Hippocampal formation (tissue), 2 donors: Measurements from ENCODE around the gene TMEM175.
"Not testable (repeated sequence)": the region's sequence is repeated elsewhere in the genome, so short reads cannot be mapped to it uniquely, and the experiment has no call there.

Source experiments
- DNase-seq, 2 donors: peaks; one replicate each; lab custom pipeline; 2025; lab: John Stamatoyannopoulos, UW

TMEM175 gene

DNA sequence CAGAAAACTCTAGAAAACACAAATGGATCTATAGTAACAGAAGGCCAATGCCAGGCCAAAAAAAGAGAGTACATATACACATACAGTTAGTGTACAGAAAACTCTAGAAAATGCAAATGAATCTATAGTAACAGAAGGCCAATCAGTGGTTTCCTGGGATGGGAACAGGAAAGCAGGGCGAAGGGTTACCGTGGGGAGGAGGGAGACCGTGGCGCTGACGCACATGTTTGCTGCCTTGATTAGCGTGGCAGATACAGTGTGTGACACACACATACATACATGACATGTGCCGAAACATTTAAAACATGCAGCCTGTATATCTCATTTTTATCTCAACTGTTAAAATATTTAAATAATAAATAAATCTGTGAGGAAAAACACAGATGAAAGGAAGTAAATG, 14.8 kb upstream of the TMEM175 start:
- no peak for DNase-seq

DNA sequence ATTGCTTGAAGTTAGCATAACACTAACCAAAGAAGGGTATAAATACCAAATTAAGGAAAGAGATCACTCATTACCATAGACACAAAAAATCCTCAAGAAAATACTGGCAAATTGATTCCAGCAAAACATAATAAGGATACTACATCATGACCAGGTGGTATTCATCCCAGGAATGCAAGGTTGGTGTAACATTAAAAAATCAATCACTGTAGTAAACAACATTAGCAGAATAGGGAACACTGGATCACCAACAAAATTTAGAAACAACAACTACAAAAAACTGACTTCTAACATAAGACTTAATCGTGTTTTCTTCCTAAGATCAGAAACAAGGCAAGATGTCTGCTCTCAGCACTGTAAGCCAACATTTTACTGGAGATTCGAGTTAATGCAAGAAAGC, 14.3 kb upstream of the TMEM175 start:
- DNase-seq = no peak

DNA sequence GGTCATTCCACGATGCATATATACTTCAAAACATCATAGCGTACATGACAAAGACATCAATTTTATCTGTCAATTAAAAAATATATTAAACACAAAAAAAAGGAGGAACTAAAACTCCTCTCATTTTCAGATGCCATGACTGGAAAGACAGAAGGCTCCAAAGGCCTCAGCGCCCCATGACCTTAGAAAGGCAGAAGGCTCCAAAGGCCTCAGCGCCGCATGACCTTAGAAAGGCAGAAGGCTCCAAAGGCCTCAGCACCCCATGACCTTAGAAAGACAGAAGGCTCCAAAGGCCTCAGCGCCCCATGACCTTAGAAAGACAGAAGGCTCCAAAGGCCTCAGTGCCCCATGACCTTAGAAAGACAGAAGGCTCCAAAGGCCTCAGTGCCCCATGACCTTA, 13.7 kb upstream of the TMEM175 start:
- DNase-seq = not testable (repeated sequence)

DNA sequence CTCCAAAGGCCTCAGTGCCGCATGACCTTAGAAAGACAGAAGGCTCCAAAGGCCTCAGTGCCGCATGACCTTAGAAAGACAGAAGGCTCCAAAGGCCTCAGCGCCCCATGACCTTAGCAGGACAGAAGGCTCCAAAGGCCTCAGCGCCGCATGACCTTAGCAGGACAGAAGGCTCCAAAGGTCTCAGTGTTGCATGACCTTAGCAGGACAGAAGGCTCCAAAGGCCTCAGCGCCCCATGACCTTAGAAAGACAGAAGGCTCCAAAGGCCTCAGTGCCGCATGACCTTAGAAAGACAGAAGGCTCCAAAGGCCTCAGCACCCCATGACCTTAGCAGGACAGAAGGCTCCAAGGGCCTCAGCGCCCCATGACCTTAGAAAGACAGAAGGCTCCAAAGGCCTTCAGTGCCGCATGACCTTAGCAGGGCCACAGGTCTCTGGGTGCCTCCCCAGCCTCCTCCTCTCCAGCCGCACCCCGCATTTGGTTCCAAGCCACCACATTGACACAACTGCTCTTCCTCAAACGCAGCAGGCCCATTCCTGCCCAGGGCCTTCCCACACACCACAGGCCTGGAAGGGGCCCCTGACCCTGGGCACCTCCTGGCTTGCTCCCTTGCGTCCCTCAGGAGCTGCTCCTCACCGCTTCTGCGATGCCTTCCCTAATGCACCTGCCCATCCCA, 13.1 kb upstream of the TMEM175 start:
- not testable (repeated sequence) for DNase-seq

DNA sequence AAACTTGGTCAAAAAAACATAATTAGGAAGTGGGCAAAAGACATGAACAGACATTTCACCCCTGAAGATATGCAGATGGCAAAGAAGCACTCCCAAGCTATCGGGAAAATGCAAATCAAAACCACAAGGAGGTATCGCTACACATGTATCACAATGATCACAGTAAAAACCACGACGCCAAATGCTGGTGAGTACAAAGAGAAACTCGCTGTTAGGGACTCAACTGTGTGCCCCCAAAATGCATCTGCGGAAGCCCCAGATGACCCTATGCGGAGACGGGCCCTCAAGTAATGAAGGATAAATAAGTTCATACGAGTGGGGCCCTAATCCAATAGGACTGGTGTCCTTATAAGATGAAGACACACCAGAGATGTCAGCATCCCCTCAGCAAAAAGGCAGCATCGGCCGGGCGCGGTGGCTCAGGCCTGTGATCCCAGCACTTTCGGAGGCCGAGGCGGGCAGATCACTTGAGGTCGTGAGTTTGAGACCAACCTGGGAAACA, 10.4 kb upstream of the TMEM175 start:
- no peak for DNase-seq

DNA sequence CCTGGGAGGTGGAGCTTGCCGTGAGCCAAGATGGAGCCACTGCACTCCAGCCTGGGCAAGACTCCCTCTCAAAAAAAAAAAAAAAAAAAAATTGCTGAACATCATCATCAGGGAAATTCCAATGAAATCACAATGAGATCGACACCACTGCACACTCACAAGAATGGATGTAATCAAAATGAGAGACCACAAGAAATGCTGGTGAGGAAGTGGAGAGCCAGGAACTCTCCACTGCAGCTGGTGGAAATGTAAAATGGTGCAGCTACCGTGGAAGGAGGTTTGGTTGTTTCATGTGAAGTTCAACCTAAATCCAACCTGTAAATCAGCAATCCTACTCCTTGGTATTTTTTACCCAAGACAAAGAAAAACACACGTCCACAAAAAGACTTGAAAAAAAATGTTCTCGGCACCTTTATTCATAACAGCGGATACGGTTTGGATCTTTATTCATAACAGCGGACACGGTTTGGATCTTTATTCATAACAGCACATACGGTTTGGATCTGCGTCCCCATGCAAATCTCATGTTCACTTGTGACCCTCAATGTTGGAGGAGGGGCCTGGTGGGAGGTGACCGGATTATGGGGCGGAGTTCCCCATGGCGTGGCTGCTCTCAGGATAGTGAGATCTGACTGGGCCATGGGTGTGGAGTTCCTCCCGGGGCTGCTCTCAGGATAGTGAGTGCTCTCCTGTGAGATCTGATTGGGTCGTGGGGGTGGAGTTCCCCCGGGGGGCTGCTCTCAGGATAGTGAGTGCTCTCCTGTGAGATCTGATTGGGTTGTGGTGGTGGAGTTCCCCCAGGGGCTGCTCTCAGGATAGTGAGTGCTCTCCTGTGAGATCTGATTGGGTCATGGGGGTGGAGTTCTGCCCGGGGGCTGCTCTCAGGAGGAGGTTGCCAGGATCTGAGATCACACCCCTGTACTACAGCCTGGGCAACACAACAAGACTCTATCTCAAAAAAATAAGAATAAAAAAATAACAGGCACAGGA, 7.9 kb upstream of the TMEM175 start:
- DNase-seq = no peak

DNA sequence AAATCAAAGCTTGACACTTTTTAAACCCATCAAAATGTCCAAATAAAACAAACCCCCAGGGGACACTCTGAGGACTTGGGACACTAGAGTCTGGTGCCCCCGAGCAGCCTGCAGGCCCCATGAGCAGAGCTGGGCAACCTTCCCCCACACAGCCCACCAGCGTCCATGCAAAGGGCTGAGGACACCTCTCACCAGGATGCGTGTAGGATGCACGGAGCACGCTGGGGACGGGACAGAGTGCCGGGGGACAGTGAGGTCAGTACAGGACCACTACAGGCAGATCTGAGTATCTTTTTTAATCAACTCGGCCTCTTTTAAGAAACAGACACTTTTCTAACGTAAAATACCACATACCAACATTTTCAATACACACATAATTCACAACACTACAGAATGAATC, 7.1 kb upstream of the TMEM175 start:
- DNase-seq = no peak

DNA sequence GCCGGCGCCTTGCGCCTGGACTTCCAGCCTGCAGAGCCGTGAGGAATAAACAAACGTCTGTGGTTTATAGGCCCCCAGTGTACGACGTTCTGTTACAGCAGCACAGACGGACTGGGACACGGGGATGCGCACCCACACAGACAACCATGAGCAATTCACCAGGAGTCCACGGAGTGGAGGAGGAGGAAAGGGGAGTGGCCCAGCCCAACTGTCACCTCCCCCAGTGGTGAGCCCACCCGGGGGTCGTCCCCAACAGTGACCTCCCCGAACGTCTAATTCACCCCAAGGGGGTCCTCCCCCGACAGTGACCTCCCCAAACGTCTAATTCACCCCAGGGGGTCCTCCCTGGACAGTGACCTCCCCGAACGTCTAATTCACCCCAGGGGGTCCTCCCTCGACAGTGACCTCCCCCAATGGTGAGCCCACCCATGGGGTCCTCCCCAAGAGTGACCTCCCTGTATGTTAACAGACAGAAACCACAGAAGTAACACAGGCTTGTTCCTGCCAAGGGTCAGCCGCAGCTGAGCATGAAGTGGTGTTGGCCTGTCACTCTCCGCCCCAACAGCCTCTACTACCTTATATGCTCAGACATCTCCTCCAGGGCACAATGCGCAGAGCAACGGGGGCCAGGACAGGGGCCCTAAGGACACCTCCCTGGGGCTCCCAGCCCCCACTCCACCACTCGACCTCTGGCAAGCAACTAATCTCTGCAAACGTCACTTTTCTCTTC, 6.3 kb upstream of the TMEM175 start:
- no peak for DNase-seq

DNA sequence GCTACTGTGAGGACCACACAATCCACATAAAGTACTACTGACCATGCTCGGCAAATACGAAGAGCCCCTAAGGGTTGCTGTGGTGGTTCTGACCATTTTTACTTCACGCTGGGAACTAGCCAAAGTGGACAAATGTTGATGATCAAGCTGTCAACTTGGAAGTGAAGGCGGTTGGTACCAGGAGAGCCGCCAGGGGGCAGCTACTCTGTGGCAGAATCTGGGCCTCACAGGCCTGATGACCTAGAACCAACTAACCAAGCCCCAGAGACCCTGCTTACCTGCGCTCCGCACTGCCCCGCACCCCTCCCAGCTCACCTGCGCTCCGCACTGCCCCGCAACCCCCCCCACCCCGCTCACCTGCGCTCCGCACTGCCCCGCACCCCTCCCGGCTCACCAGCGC, 5.7 kb upstream of the TMEM175 start:
- DNase-seq = no peak

DNA sequence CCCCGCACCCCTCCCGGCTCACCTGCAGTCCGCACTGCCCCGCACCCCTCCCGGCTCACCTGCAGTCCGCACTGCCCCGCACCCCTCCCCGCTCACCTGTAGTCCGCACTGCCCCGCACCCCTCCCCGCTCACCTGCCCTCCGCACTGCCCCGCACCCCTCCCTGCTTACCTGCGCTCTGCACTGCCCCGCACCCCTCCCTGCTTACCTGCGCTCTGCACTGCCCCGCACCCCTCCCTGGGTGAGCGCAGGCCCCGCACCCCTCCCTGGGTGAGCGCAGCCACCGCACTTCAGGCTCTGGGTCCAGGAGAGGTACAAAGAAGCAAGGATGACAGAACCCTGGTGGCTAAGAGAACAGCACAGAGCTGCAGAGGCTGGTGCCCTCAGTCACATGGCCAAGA, 4.7 kb upstream of the TMEM175 start:
- DNase-seq = not testable (repeated sequence)

DNA sequence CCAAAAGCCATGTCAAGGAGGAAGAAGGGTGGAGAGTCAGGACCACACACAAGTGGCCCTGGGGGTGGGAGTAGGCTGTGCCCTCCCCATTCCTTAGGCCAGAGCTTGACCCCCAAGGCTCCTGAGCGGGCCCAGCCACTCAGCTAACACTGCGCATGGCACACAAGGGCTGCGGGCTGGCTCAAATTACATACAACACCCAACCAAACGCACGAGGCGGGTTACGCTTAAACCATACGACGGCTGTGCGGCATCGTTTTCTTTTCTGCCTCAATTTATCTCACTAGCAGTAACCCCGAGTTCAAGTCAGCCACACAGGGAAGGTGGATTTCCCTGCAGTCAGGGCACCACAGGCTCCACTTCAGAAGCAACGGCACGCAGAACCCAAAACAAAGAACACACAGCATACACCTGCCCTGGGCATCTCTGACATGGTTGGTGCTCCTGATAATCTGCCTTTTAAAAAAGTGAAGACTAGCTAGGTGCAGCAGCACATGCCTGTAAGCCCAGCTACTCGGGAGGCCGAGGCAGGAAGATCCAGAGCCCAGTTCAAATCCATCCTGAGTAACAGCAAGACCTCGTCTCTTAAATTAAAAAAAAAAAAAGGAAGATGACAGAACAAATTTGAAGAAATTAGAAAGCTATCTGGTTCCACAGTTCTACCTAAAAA, 3.0 kb upstream of the TMEM175 start:
- DNase-seq = no peak

DNA sequence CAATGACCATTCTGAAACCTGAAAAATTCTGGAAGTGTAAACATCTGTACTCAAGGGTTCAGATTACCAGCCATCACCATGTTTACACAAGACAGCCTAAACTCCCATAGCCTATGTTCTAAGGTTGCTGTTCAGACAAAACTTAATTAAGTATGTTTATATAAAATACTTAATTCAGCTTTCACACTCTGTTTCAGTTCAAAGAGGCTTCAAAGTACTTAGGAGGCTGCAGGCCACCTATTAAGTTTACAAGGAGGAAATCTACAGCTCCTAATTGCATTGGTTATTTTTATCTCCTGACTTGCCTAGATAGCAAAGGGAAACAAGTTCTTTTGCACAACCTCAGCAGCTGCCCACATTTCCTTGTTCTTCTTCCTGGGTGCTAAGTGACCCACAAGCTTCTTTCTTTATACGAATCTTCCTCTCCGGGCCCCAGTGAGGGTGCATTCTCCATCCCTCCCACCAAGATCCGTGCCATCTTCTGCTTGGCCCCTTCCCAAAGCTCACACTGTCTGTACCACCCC, 2.2 kb upstream of the TMEM175 start:
- no peak for DNase-seq

DNA sequence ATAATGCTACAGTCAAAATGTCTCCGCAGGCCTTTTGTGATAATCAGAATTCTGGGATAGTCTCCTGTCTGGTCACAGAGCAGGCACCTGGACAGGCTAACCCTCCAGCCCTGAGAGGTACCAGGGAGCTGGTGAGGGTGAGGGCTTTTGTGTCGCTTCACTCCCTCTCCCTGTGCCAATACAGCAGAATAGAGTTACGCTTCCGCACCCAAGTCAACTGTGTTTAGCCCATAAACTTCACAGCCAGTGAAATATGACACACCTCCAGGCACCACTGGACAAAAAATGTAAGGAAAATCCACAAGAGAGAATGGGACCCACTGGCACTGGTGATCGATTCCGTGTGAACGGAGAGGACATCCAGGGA, 1.4 kb upstream of the TMEM175 start:
- DNase-seq = no peak

DNA sequence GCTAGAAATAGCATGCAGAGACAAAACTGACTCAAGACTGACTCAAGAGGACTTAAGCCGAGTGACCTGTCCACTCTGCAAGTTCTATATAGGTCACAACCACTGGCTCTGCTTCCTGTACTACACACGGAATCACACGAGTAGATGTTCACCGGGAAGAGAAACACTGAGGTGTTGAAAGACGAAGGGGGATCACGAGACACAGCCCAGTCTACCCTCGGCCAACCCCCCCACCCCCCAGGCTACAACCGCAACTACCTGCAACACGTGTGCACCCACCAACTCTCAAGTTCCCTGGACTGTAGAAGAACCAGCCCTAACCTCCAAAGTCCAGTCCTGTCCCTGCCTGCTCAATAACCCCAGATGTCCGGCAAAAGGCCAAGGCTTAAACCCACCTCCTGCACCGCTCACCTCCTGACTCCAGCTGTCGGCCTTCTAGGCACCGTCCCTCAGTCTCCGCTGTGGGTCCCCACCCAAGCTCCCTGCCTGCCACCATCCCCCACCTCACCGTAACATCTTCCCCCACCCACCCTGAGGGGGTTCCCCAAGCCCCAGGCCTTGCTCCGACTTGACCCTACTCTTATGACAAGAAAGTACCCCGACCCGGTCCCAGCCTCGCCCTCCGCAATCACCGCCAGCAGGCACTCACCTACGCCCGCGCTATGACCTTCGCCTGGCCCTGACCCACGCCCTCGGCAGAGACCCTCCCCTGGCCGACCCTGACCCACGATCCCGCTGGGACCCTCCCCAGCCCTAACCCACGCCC, 883 bp upstream of the TMEM175 start:
- no peak for DNase-seq

DNA sequence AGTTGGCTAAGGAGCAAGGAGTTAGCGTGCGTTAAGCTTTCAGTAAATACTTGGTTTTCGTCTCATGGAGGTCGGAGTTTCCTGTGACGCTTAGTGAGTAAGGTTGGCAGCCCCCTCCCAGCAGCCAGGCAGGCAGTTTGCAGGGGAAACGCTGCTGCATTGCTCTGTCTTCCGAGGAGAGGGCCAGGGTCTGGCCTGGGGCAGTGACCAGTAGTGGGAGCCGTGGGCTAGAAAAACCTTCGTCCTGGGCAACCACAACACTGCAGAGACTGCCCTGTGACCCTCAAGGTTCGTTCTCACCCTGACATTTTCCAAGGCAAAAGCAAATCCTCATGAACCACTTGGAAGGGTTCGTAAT, 432 bp downstream of the TMEM175 start:
- no peak for DNase-seq

DNA sequence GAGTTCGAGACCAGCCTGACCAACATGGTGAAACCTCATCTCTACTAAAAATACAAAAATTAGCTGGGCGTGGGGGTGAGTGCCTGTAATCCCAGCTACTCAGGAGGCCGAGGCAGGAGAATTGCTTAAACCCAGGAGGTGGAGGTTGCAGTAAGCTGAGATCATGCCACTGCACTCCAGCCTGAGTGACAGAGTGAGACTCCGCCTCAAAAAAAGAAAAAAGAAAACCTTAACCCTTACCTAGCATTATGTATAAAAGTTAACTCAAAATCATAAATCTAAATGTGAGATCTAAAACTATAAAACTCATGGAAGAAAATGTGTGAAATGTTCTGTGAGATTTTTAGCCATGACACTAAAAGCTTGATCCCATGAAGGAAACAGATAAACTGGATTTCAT, 7.2 kb downstream of the TMEM175 start:
- not testable (repeated sequence) for DNase-seq

DNA sequence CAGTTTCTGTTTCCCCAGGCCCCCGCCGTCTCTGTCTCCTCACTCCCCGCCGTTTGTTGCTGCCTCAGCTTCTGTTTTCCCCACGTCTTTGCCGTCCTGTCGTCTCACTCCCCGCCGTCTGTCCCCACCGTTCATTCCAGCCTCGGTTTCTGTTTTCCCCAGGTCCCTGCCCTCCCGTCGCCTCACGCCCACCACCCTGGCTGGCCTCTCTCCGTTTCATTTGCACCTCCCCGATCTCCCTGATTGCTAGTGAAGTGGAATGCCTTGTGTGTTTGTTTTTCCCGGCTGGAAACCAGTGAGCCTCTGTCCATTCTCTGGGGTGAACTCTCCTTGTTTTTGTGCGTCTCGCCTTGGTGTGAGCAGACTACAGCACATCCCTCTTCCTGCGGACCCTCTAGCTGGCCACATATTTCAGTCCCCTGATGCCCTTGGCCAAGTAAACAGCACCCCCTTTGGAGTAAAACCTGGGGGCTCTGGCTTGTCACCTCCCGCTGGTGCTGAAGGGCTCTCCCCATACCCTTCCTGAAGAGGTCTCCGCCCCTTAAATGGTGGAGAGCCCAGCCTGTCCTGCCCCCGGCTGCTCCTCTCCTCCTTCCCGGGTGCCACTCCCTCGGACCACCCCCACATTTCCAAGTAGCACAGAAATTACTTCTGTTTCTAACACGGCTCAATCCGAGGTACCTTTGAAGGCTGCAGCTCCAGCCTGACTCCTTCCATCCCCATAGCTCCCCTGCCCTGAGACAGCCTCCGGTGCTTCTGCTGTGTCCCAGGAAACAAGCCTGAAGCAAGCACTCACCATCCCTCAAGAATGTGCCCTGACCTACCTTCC, 13.2 kb downstream of the TMEM175 start:
- DNase-seq = no peak

DNA sequence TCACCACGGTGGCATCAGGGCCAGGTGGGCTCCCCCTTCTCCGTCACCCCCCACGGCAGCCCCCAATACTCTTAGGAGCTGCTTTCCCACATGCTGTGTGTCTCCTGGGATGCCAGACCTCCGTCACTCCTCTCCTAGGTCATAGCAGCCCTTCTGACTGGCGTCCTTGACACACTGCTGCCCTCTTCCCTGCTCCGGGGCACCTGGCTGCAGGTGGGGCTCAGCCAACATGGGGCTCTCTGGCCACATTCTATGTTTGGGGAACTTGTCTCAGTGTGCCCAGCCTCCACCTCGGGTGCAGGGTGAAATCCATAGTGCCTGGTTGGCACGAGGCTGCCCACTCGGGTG, 13.8 kb downstream of the TMEM175 start:
- DNase-seq = no peak

DNA sequence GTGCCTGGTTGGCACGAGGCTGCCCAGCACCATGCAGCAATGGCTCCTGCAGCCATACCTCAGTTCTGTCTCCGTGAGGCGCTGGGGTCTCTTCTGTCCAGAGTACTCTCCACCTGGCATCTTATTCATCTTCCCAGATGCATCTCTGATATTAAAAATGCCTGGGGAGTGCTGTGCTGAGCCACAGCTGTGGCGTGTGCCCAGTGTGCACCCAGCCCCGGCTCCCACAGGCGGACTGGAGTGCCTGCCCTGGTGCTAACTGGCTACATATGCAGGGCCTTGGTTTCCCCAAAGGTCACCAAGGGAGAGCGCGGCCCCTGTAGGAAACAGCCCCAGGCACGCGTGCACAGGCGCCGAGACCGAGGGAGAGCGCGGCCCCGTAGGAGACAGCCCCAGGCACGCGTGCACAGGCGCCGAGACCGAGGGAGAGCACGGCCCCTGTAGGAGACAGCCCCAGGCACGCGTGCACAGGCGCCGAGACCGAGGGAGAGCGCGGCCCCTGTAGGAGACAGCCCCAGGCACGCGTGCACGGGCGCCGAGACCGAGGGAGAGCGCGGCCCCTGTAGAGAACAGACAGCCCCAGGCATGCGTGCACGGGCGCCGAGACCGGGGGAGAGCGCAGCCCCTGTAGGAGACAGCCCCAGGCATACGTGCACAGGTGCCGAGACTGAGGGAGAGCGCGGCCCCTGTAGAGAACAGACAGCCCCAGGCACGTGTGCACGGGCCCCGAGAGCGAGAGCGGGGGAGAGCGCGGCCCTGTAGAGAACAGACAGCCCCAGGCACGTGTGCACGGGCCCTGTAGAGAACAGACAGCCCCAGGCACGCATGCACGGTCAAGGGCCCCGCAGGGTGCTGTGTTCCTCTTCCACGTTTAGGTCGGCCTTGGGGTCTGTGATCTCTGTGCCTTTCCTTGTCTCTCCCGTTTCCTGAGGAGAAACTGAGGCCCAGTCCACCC, 14.5 kb downstream of the TMEM175 start:
- no peak for DNase-seq
